IPS-11a (cell line): ENCODE measurements around the gene AKR7A3.
"Not testable (repeated sequence)": the region's sequence is repeated elsewhere in the genome, so short reads cannot be mapped to it uniquely, and the experiment has no call there.

Source experiments
- H3K4me3 ChIP-seq: one replicate; pipeline ENCODE4 v1.5.1; 2013; ENCODE audit warnings: low read depth, low read length, control low read depth

AKR7A3 gene

DNA sequence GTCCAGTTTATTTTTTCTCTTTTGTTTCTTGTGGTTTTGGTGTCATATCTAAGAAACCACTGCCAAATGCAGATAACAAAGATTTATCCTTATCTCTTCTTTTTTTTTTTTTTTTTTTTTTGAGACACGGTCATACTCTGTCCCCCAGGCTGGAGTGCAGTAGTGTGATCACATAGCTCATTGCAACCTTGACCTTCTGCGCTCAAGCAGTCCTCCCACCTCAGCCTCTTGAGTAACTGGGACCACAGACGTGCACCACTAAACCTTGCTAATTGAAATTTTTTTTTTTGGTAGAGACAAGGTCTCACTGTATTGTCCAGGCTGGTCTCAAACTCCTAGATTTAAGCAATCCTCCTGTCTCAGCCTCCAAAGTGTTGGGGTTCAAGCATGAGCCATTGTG, 32.5 kb upstream of the AKR7A3 start:
- no peak overlapping the region for H3K4me3 ChIP-seq

DNA sequence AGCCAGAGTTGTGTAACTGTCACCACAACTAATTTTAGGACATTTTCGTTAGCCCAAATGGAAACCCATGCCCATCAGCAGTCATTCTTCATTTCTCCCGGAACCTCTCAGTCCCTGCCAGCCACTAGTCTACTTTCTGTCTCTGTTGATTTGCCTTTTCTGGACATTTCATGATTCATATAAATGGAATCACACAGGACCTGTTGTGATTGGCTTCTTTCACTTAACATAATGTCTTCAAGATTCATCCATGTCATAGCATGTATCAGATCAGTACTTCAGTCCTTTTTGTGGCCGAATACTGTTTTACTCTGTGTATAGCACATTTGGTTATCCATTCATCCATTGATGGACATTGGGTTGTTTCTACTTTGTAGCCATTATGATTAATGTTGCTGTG, 30.6 kb upstream of the AKR7A3 start:
- H3K4me3 ChIP-seq, result no peak overlapping the region

DNA sequence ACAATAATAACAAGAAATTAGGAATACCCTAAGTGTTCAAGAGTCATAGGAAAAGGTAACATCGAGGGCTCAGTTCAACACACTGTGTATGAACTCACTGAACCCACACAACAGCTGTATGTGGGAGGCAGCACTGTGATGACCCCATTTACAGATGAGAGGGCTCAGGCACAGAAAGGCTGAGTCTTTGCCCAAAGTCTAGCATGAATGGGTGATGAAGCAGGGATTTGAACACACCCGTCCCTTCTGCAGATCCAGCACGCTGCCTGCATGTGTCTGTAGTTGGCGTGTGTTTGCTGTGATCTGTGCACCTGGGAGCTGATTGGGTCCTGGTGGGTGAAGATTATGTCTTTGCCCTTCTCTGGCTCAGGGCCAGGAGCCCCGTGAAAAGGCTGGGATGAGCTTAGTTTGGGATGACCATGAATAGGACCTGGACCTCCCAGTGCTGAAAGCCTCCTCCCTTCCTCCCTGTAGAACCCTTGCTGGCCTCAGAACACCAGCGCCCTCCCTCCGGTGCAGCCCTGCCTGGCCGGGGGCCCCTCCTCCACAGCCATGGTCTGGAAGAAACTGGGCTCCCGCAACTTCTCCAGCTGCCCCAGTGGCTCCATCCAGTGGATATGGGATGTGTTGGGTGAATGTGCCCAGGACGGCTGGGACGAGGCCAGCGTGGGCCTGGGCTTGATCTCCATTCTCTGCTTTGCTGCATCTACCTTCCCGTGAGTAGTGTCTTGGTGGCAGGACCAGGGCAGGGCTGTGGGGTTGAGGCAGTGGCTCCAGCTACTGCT, 28.7 kb upstream of the AKR7A3 start:
- H3K4me3 ChIP-seq, result no peak overlapping the region

DNA sequence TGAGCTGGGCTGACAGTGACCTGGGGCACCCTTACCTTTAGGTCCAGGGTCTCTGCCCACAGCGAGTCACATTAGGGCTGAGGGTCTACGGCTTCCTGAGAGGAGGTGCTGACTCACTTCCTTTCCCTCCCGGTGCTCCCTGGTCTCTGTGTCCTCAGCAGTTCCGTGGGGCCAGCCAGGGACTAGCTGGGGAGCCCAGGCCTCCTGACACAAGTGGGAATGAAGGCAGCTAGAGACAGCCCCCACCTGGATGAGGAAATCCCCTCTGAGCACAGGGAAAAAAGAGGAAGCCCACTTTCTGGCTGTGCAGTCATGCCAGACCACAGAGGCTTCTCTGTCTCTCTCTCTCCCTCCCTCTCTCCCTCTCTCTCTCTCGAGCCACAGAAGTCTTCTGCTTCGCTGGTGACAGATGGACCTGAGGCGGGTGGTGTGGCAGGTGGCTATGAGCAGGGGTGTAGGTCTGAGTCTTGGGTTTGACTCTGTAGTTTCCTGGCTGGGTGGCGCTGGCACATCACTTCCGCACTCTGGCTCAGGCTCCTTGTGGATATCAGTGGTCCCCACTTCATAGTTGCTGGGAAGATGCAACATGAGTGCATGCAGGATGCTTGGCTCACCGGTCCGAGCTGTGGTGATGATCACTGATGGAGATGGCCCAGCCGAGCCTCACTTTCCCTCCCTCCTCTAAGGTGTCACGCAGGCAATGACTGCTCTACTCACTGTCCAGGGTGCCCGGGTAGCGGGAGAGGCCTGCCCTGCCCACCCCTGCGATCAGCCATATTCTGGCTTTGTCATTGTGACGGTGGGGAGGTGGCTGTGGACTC, 27.0 kb upstream of the AKR7A3 start:
- no peak overlapping the region for H3K4me3 ChIP-seq

DNA sequence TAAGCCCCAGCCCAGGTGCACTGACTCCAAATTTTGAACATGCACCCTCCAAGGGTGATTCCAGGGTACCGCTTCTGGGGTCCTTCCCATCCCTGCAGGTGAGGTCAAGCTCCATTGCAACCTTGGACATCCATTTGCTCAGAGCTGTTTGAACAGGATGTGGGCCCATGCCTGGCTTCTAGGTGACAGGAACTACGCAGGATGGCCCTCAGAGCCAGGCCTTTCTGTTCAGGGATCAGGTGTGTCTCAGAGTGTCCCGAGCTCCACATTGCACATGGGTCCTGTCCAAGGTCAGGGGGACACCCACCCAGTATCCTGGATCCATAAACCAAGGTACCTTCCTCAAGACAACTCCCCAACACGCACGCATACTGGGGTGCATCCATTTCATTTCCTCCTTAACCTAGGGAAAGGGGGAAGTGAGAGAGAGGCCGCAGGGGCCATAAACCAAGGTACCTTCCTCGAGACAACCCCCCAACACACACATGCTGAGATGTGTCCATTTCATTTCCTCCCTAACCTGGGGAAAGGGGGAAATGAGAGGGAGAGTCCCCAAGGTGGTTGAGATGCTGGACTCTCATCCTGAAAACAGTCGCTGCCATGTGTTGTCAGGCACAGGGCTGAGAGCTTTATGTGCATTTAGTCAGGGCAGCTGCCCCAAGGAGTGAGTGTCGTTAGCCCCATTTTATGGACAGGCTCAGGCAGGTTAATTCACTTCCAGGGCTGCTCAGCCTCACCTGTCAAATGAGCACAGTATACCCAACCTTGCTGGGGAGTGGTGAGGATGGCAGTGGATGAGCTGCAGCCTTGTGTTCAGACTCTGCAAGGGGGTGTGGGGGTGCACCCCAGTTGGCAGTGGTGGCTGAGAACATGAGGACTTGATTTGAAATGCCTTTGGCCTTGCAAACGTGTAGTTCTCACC, 25.7 kb upstream of the AKR7A3 start:
- no peak overlapping the region for H3K4me3 ChIP-seq

DNA sequence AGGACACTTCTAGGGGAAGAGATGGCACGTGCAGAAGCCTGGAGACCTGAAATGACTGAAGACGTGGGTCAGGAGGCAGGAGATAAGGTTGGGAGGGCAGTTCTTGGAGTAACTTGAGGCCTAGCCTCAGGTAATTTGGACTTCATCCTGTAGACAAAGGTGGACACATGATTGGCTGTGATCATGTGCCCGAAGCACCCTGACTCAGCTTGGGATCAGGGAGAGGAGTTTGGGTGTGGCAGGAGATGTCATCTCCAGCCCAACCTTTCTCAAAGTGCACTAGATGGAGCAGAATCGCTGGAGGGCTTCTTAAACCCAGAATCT, 25.0 kb upstream of the AKR7A3 start:
- no peak overlapping the region for H3K4me3 ChIP-seq

DNA sequence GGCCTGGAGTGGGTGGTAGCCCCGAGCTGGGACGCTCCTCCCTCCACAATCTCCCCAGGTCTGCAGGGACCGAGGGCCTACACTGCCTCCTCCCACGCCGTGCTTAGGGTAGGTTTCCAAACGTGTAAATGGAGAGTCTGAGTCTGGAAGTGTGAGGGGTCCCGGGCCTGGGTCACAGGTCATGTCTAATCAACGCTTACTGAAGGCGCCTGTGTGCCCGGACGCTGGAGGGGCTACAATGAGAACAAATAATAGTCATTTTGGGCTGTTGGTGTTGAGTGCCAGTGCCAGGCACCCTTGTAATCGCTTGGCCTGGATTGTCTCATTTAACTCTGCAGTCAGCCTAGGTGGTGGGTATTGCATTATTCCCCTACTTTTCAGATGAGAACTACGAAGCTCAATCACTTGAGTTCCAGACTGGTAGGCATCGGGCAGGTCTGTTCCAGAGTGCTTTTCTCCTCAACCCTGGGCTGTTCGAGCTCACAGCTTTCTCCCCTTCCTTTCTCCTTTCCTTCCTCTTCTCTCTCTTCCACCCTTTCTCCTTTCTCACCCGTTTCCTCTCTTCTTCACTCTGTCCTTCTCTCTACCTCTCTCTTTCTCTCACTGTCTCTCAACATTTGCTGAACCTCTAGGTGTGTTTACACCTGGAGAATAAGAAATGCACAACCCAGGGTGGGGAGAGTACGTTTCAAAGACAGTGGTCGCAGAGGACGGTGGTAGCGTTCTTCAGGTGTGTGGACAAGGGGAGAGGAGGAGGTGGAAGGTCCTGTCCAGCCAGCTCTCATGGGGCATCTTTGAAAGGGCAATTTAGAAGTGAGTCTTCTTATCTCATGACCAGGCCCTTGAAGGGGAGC, 24.4 kb upstream of the AKR7A3 start:
- H3K4me3 ChIP-seq, result peak overlapping the region; percentile 81

DNA sequence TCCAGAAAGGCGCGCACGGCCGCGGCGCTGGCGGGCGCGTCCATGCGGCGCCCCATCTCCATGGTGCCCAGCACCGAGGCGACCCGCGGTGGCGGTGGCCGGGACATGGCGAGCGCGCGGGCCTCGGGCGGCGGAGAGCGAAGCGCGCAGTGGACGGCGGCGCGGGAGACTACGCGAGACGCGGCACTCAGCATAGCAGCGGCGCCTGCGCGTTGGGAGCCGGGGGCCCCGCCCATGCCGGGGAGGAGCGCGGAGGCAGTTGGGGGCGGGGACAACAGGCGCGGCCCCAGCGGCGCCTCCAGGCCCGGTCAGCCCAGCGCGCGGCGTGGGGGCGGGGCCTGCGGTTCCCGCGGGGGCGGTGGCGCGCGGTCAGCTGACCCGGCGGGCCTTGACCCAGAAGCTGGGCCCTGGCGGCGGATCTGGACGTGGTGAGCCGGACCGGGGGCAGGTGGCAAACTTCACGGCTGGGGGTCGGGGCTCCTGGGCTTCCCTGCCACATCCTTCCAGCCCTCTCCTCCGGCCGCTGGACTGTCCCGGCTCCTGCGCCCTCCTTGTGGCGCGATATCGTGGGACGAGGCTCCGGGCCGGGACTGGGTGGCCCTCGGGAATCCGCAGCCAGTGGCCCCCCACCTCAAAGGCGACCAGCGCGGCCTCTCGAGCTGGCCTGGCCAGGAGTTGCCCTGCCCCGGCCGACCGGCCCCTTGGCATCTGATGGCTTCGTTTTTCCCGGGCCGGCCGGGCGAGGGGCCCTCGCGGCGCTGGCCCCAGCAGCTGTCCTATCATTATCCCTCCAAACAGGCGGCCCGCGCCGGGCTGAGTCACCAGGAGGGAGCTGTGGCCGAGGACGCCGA, 23.6 kb upstream of the AKR7A3 start, which contains the start of the genes AKR7A2 and SLC66A1:
AKR7A2 (minus strand) TSS at position 214 of the 851 bp plus-strand sequence; CDS start at position 194, 20 bp downstream.
SLC66A1 (plus strand) TSS at position 396 of the 851 bp plus-strand sequence. CDS start 5,352 bp downstream, outside the sequence.
- H3K4me3 ChIP-seq, result peak within 1 kb of the TSS; percentile 81

DNA sequence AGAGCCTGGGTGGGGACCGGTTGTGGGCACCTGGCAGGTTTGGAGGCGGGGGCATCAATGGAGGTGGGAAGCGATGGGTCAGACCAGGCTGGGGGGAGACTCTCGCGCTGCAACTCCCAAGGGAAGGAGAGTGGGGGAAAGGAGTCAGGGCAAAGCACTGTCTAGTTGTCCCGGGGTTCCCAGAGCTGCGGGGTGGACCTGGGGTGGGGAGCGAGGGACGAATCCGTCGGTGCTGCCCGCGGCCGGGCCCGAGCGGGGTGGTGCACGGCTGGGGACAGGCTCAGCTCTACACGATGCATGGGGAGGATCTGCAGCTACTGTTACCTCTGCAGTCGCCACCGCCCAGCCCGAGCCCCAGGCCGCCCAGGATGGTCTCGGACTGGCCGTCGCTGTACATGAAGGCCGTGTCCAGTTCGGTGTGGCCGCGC, 22.9 kb upstream of the AKR7A3 start:
- peak overlapping the region; percentile 81 for H3K4me3 ChIP-seq

DNA sequence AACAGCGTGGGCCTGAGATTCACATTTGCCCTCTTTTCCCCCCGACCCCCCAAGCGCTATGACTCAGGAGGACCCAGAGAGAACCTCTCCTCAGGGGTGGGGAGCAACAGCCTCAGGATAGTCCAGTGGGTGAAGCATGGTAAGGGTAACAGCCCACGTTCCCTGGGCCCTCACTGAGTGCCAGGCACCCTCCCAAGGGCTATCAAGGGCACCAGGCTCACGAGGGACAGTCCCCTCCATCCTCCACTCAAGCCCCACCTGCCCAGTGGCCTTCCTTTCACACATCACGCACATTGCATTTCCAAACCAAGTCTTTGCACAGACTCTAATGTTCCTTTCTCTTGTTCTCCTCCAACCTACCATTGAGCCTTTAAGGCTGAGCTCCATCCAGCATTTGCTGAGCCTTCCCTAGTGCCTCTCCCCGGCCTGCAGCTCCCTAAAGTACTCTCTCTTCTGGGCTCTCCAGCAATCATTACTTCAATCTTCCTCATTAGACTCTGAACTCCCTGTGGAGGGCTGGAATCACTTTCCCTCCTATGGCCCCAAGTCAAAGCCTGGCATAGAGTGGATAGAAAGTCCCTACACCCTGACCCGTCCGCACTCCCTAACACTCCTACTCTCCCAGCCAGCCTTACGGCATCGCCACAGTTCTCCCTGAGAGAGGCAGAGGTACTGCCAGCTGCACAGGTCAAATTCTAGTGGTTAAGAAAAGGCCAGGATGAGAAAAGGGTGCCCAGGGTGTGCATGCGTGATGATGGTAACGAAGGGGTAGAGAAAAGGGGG, 22.3 kb upstream of the AKR7A3 start:
- peak overlapping the region; percentile 81 for H3K4me3 ChIP-seq

DNA sequence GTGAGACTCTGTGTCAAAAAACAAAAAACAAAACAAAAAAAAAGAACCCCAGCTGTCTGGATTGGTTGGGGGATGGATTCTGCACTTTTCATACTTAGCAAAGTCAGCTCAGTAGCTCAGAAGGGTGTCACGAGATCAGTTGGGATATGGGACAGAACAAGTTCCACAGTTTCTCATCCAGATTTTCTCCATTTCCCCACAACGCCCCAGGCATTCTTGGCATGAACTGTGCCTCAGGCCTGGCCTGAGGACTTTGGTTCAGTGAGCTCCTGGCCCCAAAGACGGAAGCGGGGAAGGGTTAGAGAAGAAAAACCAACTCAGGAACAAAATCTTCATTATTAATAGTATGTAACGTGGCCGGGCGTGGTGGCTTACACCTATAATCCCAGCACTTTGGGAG, 21.5 kb upstream of the AKR7A3 start:
- no peak overlapping the region for H3K4me3 ChIP-seq

DNA sequence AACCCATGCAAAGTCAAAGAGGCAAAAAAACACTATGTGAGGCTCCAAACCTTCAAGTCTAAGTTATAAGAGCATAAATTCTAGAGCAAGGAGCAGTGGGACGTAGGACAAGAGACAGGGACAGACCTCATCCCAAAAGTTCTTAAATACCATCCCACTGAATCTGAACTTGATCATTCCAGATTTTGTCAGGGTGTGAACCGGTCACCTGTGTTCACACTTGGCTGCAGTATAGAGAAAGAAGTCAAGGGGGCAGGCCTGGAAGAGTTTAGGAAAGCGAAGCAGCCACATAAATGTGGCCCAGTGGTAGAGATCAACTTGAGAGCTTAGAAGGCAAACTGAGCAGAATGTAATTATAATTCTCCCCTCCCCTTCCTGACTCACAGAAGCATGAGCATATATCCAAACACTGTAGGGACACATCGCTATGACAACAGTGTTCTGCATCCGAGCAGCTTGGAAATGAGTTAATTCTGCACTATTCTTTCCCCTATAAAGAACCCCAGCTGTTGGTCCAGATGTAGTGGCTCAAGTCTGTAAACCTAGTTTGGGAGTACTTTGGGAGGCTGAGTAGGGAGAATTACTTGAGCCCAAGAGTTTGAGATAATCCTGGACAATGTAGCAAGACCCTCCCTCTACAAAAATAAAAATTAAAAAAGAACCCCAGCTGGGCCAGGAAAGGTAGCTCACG, 20.7 kb upstream of the AKR7A3 start:
- no peak overlapping the region for H3K4me3 ChIP-seq

DNA sequence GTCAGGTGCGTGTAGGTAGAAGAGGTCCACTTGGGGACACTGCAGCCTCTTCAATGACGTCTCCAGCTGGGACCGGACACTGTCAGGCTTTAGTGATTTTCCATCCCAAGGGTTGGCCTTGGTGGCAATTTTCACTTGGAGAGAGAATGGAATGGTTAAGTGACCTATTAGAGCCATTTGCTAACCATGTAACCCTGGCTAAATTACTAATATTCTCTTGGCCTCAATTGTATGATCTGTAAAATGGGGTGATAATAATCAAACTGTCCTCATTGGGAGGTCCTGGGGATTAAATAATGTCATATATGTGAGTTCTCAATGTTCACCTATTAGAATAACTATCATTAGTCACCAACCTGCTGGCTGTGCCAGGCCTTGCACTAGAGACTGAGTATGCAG, 19.9 kb upstream of the AKR7A3 start:
- H3K4me3 ChIP-seq, result no peak overlapping the region

DNA sequence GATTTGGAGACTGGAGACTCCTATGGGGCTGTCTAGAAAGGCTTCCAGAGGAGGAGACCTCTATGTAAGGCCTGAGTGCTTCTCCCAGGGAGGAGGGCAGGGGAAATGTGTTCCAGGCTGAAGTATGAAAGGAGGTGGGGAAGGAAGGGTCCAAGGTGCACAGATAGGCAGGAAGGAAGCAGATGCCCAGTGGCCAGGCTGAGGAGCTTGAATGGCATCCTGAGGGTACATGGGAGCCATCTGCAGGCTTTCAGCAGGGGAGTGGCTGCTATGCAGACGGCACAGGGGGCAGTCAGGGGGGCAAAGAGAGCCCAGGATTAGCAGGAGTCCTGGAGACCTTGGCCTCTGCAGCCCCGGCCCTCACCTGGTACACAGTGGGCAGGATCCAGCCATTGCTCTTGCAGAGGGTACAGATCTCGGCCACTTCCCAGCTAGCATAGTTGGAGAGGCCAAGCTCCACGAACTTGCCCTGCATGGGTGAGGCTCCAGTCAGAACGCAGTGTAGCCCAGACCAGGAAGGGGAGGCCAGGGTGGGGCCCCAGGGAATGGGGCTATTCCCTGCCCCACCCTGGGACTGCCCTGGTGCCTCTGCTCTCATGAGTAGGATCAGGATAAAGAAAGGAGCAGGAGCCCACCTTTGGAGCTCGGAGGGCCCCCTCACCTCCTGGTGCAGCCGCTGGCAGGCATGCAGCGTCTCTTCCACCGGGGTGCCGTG, 19.4 kb upstream of the AKR7A3 start:
- no peak overlapping the region for H3K4me3 ChIP-seq

DNA sequence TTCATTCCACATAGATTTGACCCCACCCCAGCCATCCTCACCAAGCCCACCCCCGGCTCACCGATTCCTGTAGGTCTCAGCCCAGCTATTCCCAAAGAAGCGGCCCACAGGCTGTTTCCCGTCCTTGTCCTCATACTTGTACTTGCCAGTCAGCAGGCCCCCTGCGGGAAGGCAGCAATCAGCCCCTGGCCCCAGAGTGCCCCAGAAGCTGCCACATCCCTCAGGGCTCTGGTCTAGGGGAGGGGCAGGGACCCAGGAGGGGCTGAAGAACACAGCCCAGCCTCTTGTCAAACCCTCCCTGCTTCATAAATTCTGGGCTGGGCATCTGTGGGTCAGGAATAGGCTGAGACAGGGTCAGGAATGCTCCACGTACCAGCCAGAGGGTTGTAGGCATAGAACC, 18.4 kb upstream of the AKR7A3 start:
- H3K4me3 ChIP-seq, result no peak overlapping the region

DNA sequence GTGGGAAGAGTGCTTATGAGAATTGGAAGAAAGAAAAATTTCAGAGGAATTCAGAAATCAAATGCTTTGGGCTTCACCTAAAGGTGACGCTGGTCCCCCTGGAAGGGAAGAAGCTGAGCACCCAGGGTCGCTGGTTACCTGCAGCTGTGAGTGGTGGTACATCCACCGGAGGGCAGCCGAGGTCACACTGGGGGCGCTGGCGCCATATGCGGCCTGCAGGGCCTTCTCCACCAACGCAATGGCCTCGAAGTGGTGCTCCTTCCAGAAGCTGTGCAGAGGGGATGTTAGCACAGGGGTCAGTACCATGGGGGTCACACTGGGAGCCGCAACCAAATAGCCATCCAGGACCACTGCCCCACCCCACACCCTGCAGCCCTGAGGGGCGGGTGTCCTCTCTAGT, 17.3 kb upstream of the AKR7A3 start:
- no peak overlapping the region for H3K4me3 ChIP-seq

DNA sequence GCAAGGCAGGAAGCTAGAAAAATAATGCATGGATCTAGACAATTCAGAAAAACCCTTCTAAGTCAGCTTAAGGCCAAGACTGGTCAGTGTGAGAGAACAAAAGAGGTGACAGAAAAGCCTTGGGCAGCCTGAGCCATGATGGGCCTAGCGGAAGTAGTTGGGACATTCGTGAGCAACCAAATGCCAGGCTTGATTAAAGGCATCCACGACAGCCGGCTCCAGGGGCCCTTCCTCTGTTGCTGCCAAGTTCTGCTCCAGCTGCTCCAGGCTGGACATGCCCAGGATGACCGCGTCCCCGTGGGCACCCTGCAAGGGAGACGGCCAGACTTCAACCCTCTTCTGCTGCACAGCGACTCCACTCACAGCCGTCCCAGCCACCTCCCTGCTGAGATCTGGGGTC, 15.5 kb upstream of the AKR7A3 start:
- H3K4me3 ChIP-seq, result not testable (repeated sequence)
